ENCODE data around the gene ABCG4. TPM values are rescaled to one million over a fixed set of nuclear protein-coding genes. Genes with fewer than 3 reads are reported as not detected.
"Not testable (repeated sequence)": the region's sequence is repeated elsewhere in the genome, so short reads cannot be mapped to it uniquely, and the experiment has no call there.

The ABCG4 gene
- total RNA-seq = 0.13 and 0.82 TPM in 2 replicates

DNA sequence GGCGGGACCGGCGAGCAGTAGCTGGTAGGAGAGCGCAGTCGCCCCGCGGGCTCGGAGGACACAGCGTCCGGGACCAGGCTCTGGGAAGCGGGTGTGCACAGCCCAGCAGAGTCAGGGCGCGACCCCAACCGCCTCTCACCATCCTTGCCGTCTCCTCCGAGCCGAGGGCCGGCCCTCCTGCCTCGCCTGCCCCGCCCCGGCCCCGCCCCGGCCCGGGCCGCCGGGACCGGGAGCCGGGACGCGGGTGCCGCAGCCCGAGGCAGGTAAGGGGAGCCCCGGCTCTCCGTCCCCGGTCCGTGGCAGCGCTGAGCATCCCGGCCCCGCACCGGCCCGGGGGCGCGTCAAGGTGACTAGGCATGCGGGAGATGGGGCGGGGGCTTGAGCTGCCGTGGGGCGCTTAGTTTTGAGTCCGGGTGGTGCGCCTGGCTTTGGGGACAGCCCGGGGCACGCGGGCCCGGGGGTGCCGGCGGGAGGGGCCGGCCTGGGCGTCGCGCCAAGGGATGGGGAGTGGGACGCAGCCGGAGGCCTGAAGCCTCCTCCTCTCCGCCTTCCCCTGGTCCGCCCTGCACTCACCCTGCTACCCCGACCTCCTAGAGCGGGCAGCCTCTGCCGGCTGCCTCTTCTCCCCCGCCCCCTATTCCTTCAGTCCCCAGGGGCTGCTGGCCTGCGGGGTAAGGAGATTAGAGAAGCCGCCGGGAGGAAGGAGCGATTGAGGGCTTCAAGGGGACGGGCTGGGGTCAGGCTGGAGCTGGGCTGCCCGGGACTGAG, at the start of gene ABCG4:
TSS of gene ABCG4 (plus strand) at position 35 of the 768 bp plus-strand sequence. CDS start 914 bp downstream, outside the sequence.
- DNase-seq (ENCODE audit: low read depth) = no peak
- Histone ChIP-seq H3K4me3 (ENCODE audit: low read depth, low read length) (peak within 1 kb of the TSS; percentile 42), H3K36me3 (ENCODE audit: control insufficient read depth, insufficient read depth, low read length) (no peaks in the 10 kb centered on the region), H3K27me3 (ENCODE audit: control insufficient read depth, insufficient read depth, low read length) (peaks cover 31% of the 10 kb centered on the region)
- TF ChIP-seq, protein P1, sequence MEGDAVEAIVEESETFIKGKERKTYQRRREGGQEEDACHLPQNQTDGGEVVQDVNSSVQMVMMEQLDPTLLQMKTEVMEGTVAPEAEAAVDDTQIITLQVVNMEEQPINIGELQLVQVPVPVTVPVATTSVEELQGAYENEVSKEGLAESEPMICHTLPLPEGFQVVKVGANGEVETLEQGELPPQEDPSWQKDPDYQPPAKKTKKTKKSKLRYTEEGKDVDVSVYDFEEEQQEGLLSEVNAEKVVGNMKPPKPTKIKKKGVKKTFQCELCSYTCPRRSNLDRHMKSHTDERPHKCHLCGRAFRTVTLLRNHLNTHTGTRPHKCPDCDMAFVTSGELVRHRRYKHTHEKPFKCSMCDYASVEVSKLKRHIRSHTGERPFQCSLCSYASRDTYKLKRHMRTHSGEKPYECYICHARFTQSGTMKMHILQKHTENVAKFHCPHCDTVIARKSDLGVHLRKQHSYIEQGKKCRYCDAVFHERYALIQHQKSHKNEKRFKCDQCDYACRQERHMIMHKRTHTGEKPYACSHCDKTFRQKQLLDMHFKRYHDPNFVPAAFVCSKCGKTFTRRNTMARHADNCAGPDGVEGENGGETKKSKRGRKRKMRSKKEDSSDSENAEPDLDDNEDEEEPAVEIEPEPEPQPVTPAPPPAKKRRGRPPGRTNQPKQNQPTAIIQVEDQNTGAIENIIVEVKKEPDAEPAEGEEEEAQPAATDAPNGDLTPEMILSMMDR (IDR thresholded peaks at IDR 0.05; ENCODE audit: insufficient read depth, low read length, poor library complexity, severe bottlenecking) = no peak

DNA sequence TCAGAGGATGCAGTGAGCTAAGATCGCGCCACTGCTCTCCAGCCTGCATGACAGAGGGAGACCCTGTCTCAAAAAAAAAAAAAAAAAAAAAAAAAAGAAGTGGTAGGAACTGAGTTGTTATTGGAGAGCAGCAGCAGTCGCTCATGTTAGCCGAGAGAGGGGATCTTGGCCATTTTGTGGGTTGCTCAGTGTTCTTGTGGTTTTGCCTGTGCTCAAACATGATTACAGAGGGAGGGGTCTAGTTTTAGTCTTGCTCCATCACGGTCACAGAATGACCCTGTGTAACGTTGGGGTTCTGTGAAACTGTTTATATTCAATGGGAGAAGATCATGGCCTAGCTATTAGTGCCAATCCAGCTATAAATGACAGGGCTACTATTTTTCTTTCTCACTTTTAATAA, 49.1 kb upstream of the ABCG4 start:
- TF ChIP-seq, protein P1 (IDR thresholded peaks at IDR 0.05; ENCODE audit: insufficient read depth, low read length, poor library complexity, severe bottlenecking) = no peak
- Histone ChIP-seq H3K4me3 (ENCODE audit: low read depth, low read length) (no peak overlapping the region), H3K27me3 (ENCODE audit: control insufficient read depth, insufficient read depth, low read length) (no peaks in the 10 kb centered on the region), H3K36me3 (ENCODE audit: control insufficient read depth, insufficient read depth, low read length) (peaks cover 2% of the 10 kb centered on the region)
- DNase-seq (ENCODE audit: low read depth) = no peak

DNA sequence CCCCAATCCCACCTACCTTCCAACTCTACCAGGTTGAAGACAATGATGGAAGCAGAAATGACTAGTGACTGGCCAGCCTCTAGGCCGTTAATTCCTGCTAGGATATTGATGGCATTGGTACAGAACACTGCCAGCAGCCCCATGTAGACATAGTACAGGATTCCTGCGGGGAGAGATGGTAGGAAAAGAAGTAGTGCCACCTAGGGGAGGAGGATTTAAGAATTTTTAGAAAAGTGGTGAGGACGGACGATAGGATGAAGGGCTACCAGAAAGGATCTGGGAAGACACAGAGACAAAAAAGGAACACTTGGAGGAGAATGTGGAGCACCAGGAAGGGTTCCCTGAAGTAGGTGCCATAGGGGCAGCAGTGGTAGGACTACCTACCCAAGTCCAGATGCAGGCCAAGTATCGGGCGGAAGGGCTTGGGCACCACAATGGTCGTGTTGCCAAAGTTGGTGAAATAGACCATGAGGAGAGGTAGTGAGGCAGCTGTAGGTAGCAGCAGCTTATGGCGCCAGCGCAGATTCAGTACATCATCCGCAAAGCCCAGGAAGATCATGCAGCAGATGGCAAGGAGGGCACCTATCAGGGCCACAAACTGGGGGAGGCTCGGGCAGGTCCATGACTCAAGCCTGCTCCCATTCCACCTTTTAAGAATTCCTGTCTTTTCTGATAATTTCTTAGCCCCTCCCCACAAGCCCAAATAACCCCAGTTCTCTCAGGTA, 48.4 kb upstream of the ABCG4 start:
- no peak for DNase-seq (ENCODE audit: low read depth)
- H3K27me3 ChIP-seq (ENCODE audit: control insufficient read depth, insufficient read depth, low read length) = no peaks in the 10 kb centered on the region
- TF ChIP-seq, protein P1 (IDR thresholded peaks at IDR 0.05; ENCODE audit: insufficient read depth, low read length, poor library complexity, severe bottlenecking) = peak; percentile 64
- H3K36me3 ChIP-seq (ENCODE audit: control insufficient read depth, insufficient read depth, low read length) = peaks cover 2% of the 10 kb centered on the region
- peak overlapping the region; percentile 76 for H3K4me3 ChIP-seq (ENCODE audit: low read depth, low read length)

DNA sequence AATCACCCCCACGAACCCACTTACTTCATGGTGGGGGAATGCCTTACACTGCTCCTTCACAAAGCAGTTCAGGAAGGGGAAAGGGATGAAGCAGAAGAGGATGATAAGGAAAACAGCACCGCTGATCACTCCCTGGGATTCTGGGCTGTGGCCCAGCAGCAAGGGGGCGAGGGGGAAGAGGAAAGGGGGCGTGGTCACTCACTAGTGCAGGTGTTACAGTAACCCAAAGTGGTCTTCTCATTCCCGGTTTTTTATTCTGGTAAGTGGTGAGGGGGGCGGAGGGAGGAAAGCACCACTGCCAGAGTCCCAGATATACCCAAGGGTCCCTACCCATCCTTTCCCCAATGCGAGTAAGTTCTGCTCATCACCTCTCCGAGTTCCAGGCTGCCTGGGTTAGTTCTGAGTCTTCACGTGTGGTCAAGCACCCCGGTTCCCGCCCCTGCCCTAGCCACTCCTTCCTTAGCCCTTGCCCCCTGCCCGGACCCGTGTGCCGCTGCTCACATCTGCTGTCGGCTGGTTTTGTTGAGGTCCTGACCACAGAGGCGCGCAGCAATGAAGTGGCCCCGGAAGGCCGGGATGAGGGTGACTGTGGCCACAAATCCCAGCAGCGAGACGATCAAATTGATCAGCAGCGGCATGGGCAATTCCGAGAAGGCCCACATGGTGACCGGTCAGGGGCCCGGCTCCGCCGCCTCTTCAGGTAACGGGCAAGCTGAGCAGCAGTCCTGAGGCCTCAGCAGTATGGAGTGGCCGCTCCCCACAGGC, 47.7 kb upstream of the ABCG4 start:
- peaks cover 2% of the 10 kb centered on the region for H3K36me3 ChIP-seq (ENCODE audit: control insufficient read depth, insufficient read depth, low read length)
- DNase-seq (ENCODE audit: low read depth) = no peak
- H3K4me3 ChIP-seq (ENCODE audit: low read depth, low read length) = peak overlapping the region; percentile 76
- TF ChIP-seq, protein P1 (IDR thresholded peaks at IDR 0.05; ENCODE audit: insufficient read depth, low read length, poor library complexity, severe bottlenecking) = no peak
- H3K27me3 ChIP-seq (ENCODE audit: control insufficient read depth, insufficient read depth, low read length) = no peaks in the 10 kb centered on the region

DNA sequence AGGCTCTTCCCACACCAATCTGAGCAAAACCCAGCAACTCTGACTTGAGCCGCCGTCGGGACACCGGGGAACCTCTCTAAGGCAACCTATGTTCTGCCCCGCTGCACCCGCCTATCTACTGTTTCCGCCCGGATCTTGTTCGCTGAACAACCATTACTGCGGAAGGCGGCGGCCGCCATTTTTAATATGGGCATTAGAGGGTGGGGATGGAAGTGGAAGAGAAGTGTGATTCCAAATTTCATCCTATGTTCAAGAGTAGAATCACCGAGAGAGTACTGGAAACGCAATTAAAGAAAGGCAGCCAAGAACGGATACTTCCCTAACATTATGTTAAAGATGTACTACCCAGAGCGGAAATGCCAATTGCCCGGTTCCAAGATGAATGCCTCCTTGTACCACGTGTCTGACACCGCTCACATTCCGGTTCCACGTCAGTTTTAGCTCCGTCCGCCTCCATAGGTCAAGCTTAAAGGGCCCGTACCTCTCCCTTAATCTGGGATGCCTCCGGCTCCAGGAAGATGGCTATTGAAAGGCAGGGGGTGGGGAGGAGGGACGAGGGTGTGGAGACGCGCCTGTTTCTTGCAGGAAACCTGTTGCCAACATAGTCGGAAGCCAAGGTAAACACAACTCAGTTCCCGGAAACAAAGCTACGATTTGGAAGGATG, 47.0 kb upstream of the ABCG4 start, which contains the start of gene DPAGT1:
TSS of gene DPAGT1 (minus strand) at position 95 of the 665 bp plus-strand sequence. CDS start 198 bp downstream, outside the sequence.
- Histone ChIP-seq H3K4me3 (ENCODE audit: low read depth, low read length) (peak within 1 kb of the TSS; percentile 76), H3K36me3 (ENCODE audit: control insufficient read depth, insufficient read depth, low read length) (peaks cover 2% of the 10 kb centered on the region), H3K27me3 (ENCODE audit: control insufficient read depth, insufficient read depth, low read length) (no peaks in the 10 kb centered on the region)
- DNase-seq (ENCODE audit: low read depth) = peak; percentile 85
- TF ChIP-seq, protein P1 (IDR thresholded peaks at IDR 0.05; ENCODE audit: insufficient read depth, low read length, poor library complexity, severe bottlenecking) = no peak

DNA sequence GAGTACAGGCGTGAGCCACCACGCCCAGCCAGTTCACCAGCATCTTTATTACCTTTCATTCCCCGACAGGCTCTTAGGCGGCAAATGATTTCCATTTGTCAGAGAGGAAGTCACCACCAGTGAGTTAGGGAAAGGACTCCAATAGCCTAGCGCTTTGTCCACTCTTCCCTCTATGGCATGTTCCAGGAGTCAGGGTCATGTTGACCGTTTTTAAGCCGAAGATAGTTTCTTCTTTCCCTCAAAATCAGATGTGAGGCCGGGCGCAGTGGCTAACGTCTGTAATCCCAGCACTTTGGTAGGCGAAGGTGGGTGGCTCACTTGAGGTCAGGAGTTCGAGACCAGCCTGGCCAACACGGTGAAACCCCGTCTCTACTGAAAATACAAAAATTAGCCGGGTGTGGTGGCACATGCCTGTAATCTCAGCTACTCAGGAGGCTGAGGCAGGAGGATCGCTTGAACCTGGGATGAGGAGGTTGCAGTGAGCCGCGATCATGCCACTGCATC, 45.6 kb upstream of the ABCG4 start:
- DNase-seq (ENCODE audit: low read depth); H3K4me3 ChIP-seq (ENCODE audit: low read depth, low read length); H3K27me3 ChIP-seq (ENCODE audit: control insufficient read depth, insufficient read depth, low read length); H3K36me3 ChIP-seq (ENCODE audit: control insufficient read depth, insufficient read depth, low read length): not testable (repeated sequence)

Measured in kidney epithelial cell (primary cell).